GM10266 (cell line): ENCODE measurements around the gene SUN5.

Source experiments
- DNase-seq: peaks from one replicate; pipeline ENCODE4 v3.0.0; 2012; ENCODE audit errors: extremely low spot score
- CTCF ChIP-seq: IDR thresholded peaks from 2 replicates; pipeline ENCODE4 v1.5.1; 2012; ENCODE audit warnings: mild to moderate bottlenecking, low read depth; ENCODE audit not compliant: control insufficient read depth, insufficient read depth; ENCODE audit errors: missing control alignments

Gene SUN5

GRCh38 chr20:33012327-33013189 is 8.3 kb upstream of the SUN5 start:
- no peak for DNase-seq
- TF ChIP-seq CTCF, result no peak

DNA sequence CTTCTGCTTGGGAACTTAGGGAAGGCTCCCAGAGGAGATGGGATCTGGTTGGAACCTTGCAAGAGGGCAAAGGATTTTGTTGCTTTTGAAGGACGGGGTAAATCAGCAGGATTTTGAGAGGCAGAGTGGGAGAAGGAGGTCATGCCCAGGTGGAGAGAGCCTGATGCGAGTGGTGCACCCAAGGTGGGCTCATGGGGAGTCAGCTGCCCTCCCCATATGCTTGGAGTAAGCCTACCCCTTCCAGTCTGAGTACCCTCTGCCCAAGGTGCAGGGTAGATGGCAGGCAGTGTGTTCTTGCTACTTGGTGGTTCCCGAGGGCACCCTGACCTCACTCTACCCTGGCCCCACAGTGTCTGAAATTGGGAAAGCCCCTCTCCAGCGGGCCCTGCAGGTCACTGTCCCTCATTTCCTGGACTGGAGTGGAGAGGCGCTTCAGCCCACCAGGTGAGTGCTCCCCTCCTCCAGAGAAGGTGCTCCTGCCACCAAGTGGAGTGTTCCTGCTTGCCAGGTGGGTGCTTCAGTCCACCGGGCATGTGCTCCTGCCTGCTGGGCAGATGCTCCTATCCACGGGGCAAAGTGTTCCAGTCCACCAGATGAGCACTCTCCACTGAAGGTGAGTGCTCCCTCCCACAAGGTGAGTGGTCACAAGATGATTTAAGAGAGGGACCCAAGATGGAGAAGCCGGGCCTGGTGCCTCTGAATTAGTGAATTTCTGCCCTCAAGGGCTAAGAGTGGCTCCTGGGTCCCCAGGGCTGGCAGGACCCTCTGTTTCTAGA is 6.6 kb upstream of the SUN5 start:
- DNase-seq, result no peak

DNA sequence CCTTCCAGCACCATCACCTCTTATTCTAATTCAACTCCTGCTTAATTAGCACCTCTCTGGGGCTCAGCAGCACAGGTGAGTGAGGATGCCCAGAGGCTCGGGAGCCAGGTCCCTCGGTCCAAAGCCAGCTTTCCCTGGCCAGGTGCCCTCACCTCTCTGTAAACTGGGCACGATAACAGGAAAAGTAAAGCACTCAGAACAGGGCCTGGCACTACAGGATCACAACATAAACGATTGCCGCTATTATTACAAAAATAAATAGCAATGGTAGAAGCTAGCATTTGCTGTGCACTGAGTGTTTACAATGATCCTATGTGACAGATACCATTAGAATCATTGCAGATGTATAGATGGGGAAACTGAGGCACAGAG is 5.9 kb upstream of the SUN5 start:
- no peak for DNase-seq
- no peak for TF ChIP-seq CTCF

More for the DNA sequence above, 6.6 kb upstream of the SUN5 start:
- no peak for TF ChIP-seq CTCF

GRCh38 chr20:33009214-33010132 is 5.2 kb upstream of the SUN5 start:
- no peak for TF ChIP-seq CTCF
- no peak for DNase-seq

- no peak for TF ChIP-seq CTCF
Measured at GRCh38 chr20:33008336-33009213, 4.3 kb upstream of the SUN5 start.

GRCh38 chr20:33007376-33008335 is 3.4 kb upstream of the SUN5 start, which contains the start of gene BPIFB2:
Gene BPIFB2 (plus strand): TSS chr20:33007704. CDS start chr20:33008575, 871 bp downstream.
- TF ChIP-seq CTCF, result no peak
- DNase-seq, result no peak

More at GRCh38 chr20:33008336-33009213, 4.3 kb upstream of the SUN5 start:
- no peak for DNase-seq
